Measurements from ENCODE around the gene ANXA2. TPM values are rescaled to one million over a fixed set of nuclear protein-coding genes. Genes with fewer than 3 reads are reported as not detected.

ANXA2 gene
- total and polyA plus RNA-seq, 10 of the 15 experiments (the other 5 are each of a cell fraction or from before 2014, with no cell fraction given), result 135 to 540 (median 281) TPM

DNA sequence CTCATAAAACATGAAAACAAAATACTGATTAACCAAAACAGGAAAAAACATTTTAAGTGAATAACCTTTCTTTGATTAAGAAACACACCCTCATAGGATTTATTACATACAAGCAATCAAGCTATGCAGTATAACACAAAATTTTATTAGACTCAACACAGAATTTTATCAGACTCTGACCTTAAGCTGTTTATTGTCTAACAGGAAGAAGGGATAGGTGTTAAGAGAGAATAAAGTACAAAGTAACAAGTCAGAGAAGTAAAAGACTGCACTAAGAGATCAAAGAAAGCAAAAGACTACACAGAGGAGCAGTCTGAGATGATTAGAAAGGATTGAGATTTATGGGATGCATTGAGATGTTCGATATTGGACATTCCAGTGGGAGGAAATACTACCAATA is 43.5 kb upstream of the ANXA2 start:
- intact Hi-C loops (cut with micrococcal nuclease; ENCODE audit: unreplicated experiment) (loop anchor here (5.0 kb wide), 1 partner anchor 79 kb away; no protein-coding TSS in a partner anchor), in situ Hi-C loops (cut with MboI) (no loop called here)
- no peak overlapping the region for H3K4me3 ChIP-seq
- ChIA-PET CTCF (no interaction called here), POLR2A (no interaction called here), SMC1A (ENCODE audit: uncharacterized antibody, unreplicated experiment) (interaction anchor here (1.2 to 1.6 kb wide), 5 partner anchors 8 to 82 kb away, joined by 3 to 8 read pairs (median 4); no protein-coding TSS in a partner anchor), RAD21 (ENCODE audit: unreplicated experiment) (interaction anchor here (6.9 kb wide), 1 partner anchor 81 kb away, joined by 44 read pairs; no protein-coding TSS in a partner anchor)
- DNase-seq (ENCODE audit: low read depth, low spot score) (no peak), ATAC-seq (no peak), FAIRE-seq (no peak)
- H3K27me3 ChIP-seq (replicated peaks in 1 of 2; ENCODE audit: control insufficient read depth in 2 of 2, insufficient read depth in 2 of 2, low read length in 1 of 2), result no peaks in the 10 kb centered on the region
- no peak overlapping the region for H3K27ac ChIP-seq (ENCODE audit: control insufficient read depth, insufficient read depth)
- H2AFZ ChIP-seq (ENCODE audit: control insufficient read depth, low read depth, low read length), result no peak overlapping the region
- TF ChIP-seq WRNIP1 (IDR thresholded peaks at IDR 0.05; ENCODE audit: borderline replicate concordance, low read depth, low read length) (no peak), YY1 (IDR thresholded peaks at IDR 0.05; ENCODE audit: low read depth, low read length) (no peak), RAD51 (IDR thresholded peaks at IDR 0.05) (no peak), BMI1 (IDR thresholded peaks at IDR 0.05; ENCODE audit: borderline replicate concordance) (no peak), NRF1 (conservative IDR thresholded peaks at IDR 0.05; ENCODE audit: low read depth, low read length) (no peak), POU2F2 (IDR thresholded peaks at IDR 0.05; ENCODE audit: borderline replicate concordance, low read depth, low read length) (no peak), KAT2A (conservative IDR thresholded peaks at IDR 0.05; ENCODE audit: control insufficient read depth, low read depth, low read length) (no peak), HDAC6 (IDR thresholded peaks at IDR 0.05; ENCODE audit: unreplicated experiment) (no peak), MTA3 (IDR thresholded peaks at IDR 0.05; ENCODE audit: borderline replicate concordance, low read length) (no peak), HDAC2 (IDR thresholded peaks at IDR 0.05) (no peak)
- TF ChIP-seq, protein P1, sequence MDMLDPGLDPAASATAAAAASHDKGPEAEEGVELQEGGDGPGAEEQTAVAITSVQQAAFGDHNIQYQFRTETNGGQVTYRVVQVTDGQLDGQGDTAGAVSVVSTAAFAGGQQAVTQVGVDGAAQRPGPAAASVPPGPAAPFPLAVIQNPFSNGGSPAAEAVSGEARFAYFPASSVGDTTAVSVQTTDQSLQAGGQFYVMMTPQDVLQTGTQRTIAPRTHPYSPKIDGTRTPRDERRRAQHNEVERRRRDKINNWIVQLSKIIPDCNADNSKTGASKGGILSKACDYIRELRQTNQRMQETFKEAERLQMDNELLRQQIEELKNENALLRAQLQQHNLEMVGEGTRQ (IDR thresholded peaks at IDR 0.05; ENCODE audit: borderline replicate concordance, low read depth, low read length), result no peak
- TF ChIP-seq, protein P2, sequence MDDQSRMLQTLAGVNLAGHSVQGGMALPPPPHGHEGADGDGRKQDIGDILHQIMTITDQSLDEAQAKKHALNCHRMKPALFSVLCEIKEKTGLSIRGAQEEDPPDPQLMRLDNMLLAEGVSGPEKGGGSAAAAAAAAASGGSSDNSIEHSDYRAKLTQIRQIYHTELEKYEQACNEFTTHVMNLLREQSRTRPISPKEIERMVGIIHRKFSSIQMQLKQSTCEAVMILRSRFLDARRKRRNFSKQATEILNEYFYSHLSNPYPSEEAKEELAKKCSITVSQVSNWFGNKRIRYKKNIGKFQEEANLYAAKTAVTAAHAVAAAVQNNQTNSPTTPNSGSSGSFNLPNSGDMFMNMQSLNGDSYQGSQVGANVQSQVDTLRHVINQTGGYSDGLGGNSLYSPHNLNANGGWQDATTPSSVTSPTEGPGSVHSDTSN (IDR thresholded peaks at IDR 0.05; ENCODE audit: insufficient replicate concordance, low read depth, low read length), result no peak
- TF ChIP-seq, protein P3, sequence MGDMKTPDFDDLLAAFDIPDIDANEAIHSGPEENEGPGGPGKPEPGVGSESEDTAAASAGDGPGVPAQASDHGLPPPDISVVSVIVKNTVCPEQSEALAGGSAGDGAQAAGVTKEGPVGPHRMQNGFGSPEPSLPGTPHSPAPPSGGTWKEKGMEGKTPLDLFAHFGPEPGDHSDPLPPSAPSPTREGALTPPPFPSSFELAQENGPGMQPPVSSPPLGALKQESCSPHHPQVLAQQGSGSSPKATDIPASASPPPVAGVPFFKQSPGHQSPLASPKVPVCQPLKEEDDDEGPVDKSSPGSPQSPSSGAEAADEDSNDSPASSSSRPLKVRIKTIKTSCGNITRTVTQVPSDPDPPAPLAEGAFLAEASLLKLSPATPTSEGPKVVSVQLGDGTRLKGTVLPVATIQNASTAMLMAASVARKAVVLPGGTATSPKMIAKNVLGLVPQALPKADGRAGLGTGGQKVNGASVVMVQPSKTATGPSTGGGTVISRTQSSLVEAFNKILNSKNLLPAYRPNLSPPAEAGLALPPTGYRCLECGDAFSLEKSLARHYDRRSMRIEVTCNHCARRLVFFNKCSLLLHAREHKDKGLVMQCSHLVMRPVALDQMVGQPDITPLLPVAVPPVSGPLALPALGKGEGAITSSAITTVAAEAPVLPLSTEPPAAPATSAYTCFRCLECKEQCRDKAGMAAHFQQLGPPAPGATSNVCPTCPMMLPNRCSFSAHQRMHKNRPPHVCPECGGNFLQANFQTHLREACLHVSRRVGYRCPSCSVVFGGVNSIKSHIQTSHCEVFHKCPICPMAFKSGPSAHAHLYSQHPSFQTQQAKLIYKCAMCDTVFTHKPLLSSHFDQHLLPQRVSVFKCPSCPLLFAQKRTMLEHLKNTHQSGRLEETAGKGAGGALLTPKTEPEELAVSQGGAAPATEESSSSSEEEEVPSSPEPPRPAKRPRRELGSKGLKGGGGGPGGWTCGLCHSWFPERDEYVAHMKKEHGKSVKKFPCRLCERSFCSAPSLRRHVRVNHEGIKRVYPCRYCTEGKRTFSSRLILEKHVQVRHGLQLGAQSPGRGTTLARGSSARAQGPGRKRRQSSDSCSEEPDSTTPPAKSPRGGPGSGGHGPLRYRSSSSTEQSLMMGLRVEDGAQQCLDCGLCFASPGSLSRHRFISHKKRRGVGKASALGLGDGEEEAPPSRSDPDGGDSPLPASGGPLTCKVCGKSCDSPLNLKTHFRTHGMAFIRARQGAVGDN (IDR thresholded peaks at IDR 0.05), result no peak
- TF ChIP-seq, protein P4, sequence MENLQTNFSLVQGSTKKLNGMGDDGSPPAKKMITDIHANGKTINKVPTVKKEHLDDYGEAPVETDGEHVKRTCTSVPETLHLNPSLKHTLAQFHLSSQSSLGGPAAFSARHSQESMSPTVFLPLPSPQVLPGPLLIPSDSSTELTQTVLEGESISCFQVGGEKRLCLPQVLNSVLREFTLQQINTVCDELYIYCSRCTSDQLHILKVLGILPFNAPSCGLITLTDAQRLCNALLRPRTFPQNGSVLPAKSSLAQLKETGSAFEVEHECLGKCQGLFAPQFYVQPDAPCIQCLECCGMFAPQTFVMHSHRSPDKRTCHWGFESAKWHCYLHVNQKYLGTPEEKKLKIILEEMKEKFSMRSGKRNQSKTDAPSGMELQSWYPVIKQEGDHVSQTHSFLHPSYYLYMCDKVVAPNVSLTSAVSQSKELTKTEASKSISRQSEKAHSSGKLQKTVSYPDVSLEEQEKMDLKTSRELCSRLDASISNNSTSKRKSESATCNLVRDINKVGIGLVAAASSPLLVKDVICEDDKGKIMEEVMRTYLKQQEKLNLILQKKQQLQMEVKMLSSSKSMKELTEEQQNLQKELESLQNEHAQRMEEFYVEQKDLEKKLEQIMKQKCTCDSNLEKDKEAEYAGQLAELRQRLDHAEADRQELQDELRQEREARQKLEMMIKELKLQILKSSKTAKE (IDR thresholded peaks at IDR 0.05; ENCODE audit: low read depth, poor library complexity, severe bottlenecking), result no peak
- TF ChIP-seq, protein P5, sequence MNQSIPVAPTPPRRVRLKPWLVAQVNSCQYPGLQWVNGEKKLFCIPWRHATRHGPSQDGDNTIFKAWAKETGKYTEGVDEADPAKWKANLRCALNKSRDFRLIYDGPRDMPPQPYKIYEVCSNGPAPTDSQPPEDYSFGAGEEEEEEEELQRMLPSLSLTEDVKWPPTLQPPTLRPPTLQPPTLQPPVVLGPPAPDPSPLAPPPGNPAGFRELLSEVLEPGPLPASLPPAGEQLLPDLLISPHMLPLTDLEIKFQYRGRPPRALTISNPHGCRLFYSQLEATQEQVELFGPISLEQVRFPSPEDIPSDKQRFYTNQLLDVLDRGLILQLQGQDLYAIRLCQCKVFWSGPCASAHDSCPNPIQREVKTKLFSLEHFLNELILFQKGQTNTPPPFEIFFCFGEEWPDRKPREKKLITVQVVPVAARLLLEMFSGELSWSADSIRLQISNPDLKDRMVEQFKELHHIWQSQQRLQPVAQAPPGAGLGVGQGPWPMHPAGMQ (IDR thresholded peaks at IDR 0.05; ENCODE audit: borderline replicate concordance), result no peak
- BruUV-seq (replicated peaks), result no TSS peak
- WGBS (ENCODE audit: insufficient coverage, insufficient replicate concordance, low lambda C conversion rate, missing lambda C conversion rate), result 100% methylated on average over 1 of the region's 1 CpG
- peaks cover 0 to 6% of the 10 kb centered on the region in 2 experiments; a peak in 1 of 4 replicates for H3K36me3 ChIP-seq (ENCODE audit: control insufficient read depth in 2 of 2, insufficient read depth in 2 of 2, low read length in 1 of 2)
- H3K9me3 ChIP-seq (replicated peaks; ENCODE audit: control insufficient read depth, insufficient read depth, low read length), result no peaks in the 10 kb centered on the region
- no peak overlapping the region for H3K4me2 ChIP-seq (ENCODE audit: control insufficient read depth, insufficient read depth)
- no peaks in the 10 kb centered on the region for H3K79me2 ChIP-seq (ENCODE audit: control insufficient read depth, insufficient read depth, low read length)
- H3K4me1 ChIP-seq (ENCODE audit: control insufficient read depth, insufficient read depth, low read length), result no peaks in the 10 kb centered on the region
- H3K9ac ChIP-seq (ENCODE audit: control insufficient read depth, insufficient read depth, low read length), result no peak overlapping the region
- no peaks in the 10 kb centered on the region for H4K20me1 ChIP-seq (ENCODE audit: control insufficient read depth, insufficient read depth)
